ENCODE data around the gene TMSB10.
"Not testable (repeated sequence)": the region's sequence is repeated elsewhere in the genome, so short reads cannot be mapped to it uniquely, and the experiment has no call there.

TMSB10 gene

DNA sequence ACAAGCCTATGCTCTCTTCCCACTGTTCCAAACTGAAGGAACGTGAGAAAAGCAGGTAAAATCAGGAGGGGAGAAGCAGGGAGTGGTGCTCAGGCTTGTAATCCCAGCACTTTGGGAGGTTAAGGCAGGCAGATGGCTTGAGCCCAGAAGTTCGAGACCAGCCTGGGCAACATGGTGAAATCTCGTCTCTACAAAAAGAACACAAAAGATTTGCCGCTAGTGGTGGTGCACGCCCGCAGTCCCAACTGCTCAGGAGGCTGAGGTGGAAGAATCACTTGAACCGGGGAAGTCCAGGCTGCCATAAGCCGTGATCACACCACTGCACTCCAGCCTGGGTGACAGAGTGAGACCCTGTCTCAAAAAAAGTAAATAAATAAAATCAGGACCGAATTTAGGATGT is 1.3 kb upstream of the TMSB10 start:
- DNase-seq (ENCODE audit: low read depth) = no peak

DNA sequence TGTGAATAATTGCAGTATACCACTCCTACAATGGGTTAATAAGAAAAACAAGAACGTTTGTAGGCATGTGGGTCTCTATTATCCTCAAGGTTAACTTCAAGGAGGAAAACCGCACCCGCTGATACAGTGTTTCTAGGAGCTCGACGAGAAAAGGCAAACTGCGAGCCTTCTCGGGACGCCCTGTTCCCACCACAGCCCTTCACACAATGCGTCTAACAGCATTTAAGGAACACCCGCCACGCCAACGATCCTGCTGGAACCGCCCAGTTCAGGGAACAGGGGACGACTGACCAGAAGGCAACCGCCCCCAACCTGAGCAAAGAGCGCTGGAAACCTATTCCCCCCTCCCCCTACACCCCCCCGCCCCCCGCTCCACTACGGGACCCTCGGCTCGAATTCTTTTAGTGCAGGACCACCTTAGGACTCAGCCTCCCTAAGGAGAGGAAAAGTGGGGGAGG is 710 bp upstream of the TMSB10 start:
- DNase-seq (ENCODE audit: low read depth) = peak; percentile 75

DNA sequence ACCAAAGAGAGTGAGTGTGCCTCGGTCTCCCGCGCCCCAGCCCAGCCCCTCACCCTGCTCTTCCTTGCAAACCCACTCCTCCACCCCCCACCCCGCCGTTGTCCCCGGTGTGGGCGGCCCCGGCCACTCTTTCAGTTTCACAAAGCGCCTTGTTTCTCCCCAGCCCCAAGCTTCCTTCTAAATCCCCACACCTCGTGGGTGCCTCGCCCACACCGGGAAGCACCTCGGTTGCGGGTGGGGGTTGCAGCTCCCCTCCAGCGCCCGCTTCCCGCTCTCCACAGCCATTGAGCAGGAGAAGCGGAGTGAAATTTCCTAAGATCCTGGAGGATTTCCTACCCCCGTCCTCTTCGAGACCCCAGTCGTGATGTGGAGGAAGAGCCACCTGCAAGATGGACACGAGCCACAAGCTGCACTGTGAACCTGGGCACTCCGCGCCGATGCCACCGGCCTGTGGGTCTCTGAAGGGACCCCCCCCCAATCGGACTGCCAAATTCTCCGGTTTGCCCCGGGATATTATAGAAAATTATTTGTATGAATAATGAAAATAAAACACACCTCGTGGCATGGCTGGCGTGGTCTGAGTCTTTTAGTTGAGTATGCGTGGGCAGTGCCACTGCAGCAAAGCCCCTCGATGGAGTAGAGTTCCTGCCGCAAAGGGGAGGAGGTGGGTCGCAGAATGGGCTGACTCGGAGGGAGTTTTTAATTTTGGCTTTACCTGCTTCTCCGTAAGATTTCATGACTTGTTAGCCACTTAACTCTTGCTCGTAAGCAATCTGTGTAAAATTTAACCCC is 848 bp downstream of the TMSB10 start:
- DNase-seq (ENCODE audit: low read depth) = peak; percentile 34

DNA sequence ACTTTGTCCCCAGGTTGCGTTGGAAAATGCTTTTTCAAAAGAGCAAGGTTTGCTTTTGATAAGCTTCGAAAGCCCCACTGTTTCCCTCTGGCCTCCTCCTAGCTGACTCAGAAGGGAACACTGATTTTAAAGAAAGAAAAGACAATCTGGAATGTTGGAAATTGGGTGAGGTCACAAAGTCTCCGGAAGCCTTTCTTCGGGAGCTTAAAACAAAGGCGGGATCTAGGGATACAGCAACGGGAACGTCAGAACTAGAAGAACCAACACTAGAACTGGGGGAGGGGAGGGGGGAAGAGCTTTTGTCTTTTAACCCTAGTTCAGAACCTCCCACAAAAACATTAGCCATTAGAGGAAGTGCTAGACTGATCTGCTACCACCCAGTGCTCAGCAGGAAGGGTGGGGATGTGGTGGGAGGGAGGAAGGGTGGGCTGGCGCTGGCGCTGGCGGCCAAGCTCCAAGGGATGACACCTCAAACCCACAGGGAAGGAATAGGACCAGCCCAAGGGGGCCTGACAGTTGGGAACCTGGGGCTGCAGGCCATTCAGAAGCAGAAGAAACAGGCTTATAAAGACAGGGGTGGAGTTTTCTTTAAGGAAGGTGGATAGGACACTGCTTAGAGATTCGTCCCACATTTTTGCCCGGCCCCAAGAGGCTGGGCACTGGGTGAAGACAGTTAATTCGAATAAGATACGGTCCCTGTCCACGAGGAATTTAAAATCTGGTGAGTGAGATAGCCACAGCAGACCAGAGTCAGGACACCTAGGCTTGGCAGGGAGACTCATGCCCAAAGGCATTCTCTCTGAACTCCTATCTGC is 1.7 kb downstream of the TMSB10 start:
- DNase-seq (ENCODE audit: low read depth) = peak; percentile 96

DNA sequence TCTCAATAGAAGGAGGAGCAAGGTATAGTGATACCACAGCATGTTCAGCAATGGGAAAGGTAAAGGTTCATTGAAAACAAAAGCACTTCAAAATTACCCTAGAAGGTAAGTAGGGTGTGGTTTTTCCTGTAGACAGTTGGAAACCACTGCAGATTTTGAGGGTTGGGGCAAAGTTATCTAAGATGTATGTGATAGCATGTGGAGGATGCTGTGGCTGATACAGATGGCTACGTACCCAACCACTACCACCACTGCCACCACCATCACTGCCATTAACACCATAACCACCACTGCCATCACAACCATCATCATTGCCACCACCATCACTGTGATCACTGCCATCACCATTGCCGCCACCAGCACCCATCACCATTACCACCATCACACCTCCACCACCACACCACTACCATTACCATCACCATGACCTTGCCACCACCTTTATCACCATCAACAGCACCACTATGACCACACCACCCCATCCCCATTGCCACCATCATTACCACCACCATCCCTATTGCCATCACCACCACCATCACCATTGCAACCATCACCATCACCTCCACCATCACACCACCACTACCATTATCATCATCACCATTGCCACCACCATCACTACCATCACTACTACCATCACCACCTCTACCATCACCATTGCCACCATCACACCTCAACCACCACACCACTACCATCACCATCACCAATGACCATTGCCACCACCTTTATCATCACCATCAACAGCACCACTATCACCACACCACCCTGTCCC is 3.7 kb downstream of the TMSB10 start:
- DNase-seq (ENCODE audit: low read depth) = no peak

DNA sequence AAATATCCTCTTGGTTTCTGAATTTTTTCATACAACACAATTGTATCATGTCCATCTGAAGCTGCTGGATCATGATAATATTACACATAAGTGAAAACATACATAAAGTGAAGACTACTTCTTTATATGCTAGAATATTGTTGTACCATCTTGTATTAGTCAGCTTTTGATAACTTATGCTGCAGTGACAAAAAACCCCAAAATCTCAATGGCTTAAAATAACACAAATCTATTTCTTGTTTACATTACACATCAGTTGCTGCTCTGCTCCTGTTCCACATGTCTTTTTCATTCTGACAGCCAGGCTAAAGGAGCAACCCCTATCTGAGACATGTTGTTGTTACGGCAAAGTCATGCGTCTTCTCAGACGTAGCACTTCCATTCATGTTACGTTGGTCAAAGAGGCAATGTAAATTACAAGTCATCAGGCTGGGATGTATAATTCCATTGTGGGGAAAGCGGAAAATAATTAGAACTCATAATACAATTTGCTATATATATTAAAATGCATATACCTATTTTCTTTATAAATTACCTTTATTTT is 5.8 kb downstream of the TMSB10 start:
- no peak for DNase-seq (ENCODE audit: low read depth)

DNA sequence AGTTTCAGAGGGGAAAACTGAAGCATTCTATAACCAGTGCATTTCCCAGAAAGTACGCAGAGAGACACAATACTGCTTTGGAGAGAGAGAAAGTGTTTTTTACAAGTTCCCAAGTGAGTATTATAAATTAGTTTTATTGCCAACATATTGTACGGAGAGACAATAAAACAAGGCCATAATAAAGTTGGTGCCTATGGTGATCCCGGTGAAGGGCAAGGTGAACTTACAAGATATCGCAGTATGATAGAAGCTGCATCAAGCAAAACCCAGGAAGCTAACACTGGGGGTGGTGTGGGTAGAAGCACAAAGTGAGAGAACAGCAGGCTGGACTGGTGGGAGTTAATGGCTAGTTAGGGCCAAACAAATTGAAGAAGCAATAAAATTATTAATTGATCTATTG is 7.5 kb downstream of the TMSB10 start:
- DNase-seq (ENCODE audit: low read depth) = no peak

DNA sequence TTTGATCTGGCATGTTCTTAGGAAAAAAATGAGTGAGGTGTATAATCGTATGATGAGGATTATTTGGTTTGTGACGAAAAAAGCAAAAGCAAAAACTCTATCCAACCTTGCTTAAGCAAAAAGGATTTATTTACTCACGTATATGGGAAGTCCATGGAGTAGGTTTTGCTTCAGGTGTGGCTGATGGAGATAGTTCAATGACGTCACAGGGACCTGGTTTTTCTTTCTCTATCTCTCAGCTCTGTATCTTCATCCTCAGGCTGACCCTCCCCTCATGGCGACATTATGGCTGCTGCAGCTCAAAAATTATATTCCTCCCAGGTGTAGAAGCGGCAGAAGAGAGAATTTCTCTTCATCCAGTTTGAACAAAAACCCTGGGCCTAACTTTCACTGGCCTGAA is 8.9 kb downstream of the TMSB10 start:
- no peak for DNase-seq (ENCODE audit: low read depth)

DNA sequence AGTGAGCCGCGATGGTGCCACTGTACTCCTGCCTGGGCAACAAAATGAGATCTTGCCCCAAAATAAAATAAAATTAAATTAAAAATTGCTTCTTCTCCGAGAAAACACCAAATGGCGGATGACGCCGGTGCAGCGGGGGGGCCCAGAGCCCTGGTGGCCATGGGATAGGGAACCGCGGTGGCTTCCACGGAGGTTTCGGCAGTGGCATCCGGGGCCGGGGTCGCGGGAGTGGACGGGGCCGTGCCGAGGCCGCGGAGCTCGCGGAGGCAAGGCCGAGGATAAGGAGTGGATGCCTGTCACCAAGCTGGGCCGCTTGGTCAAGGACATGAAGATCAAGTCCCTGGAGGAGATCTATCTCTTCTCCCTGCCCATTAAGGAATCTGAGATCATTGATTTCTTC is 10.2 kb downstream of the TMSB10 start:
- DNase-seq (ENCODE audit: low read depth) = not testable (repeated sequence)

DNA sequence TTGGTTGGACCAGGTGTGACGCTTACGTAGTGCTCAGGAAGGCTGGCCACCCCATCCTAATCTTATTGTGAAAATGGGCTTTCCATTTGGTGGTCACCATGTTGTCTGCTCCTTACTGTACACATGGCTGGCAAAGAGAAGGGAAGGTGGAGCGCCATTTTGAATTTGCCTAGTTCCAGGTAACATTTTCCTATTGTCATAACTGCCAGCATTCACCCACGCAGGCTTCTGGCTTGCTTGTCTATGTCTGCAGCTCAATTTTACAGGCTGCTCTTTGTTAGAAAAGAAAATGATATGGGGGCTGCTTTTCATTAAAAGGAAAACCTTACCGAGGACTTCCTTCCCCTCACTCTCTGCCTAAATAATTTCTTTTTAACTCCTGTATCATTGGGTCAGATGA is 12.4 kb downstream of the TMSB10 start:
- not testable (repeated sequence) for DNase-seq (ENCODE audit: low read depth)

DNA sequence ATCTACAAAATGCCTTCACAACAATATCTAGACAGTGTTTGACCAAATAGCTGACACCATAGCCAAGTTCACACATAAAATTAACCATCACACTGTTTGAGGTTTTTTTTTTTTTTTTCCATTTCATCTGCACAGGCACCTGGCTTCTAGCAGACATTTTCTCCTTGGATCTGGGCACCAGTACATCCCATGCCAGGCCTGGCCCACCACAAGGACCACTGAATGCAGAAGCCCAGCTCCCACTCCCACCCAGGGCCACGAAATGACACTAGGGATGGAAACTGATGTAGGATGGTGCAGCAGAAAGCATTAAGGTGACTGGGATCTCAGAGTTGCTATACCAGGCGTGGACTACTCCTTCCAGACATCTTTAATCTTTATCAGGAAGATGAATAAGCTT is 13.0 kb downstream of the TMSB10 start:
- DNase-seq (ENCODE audit: low read depth) = no peak

DNA sequence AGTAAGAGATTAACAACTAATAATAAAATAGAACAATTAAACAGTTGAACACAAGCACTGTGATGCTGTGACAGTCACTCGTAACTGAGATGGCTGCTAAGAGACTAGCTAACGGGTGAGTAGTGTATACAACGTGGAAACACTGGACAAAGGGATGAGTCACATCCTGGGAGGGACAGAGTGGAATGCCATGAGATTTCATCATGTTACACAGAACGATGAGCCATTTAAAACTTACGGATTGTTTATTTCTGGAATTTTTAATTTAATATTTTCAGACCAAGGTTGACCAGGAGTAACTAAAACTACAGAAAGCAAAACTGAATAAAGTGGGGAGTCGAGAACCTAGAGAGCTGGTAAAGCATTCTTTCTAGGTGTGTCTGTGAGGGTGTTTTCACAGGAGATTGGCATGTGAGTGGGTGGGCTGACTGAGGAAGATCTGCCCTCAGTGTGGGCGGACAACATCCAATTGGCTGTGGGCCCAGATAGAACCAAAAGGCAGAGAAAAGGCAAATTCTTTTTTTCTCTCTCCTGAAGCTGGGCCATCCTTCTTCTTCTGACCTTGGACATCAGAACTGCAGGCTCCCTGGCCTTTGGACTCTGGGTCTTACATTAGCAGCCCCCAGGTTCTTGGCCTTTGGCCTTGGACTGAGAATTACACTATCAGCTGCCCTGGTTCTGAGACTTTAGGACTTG is 14.6 kb downstream of the TMSB10 start:
- peak; percentile 98 for DNase-seq (ENCODE audit: low read depth)

DNA sequence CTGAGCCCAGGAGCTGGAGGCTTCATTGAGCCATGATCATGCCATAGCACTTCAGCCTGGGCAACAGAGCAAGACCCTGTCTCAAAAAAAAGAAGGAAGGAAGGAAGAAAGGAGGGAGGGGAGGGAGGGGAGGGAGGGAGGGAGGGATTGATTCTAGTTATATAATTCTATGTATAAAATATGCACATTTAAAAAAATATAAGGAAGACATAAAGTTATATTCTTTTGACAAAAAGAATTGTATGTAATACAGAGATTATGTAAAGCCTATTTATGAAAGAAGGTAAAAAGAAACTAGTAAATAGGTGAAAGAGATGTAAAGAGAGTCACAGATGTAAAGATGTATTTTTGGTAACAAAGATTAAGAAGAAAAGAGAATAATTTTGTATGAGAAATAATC is 17.6 kb downstream of the TMSB10 start:
- no peak for DNase-seq (ENCODE audit: low read depth)

DNA sequence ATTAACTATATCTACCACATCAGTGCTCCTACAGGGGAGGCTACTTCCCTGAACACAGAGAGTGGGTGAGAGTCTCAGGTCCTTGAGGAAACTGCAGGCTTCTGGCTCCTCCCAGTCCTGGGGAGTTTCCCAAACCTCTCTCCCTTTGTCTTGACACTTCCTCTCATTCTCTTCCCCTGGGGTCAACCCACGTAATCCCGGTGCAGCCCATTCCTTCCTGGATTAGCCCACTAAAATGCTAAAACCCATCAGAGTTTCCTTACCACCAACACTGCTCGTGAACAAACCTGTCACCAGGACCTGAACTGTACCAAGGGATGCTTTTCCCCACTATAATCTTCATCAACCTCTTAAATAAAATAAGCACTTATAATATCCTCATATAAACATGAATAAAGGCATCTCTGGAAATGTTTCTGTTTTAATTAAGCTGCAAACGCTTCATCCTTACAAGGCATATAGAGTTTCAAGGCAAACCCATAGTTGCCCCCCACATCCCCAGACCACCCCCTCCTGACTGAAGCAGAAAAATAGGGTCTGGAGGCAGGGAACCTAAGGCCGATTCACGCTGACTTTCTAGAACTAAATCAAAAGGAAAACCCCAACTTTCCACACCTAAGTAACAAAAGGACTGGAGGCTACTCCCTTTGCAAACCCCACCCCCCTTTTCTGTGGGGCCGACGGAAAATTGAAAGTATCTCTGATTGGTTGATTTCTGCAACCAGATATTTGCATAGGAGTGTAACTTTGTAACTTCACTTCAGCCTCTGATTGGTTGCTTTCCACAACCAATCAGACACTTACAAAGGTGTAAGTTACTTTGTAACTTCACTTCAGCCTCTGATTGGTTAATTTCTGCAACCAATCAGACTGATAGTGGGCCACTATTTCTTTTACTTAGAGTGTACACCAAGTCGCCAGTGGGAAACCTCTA is 19.0 kb downstream of the TMSB10 start:
- DNase-seq (ENCODE audit: low read depth) = peak; percentile 46

DNA sequence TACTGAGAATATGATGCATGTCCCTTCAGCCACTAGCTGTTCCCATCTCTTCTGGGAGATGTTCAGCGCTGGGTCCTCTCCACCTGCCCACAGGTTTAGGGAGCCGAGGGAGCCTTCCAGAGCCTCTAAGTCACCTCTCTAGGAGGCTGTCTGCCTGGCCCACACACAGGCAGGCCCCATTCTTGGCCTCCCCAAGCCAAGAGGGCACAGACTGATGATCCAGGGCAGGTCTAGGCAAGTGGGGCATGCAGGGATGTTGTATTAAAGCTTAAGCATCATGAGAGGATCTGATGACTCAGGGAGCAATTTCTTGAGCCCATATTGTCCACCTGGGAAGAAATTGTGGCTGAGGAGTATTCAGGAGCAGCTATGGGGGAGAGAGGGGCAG is 19.9 kb downstream of the TMSB10 start:
- no peak for DNase-seq (ENCODE audit: low read depth)

DNA sequence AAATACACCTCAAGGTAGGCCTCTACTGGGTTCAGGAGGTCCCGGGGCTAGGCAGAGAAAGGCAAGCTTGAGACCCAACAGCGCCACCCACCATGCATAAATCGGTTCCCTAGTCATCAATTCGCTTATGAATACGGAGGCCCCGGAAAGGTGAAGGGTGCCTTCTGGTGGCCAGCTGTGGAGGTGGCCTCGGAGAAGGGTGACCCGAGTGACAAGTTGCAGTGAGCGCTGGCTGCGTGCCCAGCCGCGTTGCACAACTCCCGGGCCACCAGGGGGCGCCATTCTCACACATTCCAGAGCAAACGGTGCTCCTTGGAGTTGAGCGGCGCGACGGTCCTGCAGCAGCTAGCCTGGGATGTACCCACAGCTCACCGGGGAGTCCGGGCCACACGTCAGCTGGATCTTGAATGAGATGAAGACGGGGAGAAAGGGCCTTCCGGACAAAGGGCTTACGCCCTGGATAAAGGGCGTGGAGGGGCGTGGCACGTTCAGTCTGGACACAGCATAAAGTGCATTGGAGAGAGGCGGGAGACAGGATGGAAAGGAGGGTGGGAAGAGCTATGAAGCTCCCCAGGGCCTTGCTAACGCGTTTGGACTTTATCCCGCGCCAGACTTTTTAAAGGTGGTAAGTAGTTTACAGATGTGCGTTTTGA is 20.4 kb downstream of the TMSB10 start:
- peak; percentile 93 for DNase-seq (ENCODE audit: low read depth)

DNA sequence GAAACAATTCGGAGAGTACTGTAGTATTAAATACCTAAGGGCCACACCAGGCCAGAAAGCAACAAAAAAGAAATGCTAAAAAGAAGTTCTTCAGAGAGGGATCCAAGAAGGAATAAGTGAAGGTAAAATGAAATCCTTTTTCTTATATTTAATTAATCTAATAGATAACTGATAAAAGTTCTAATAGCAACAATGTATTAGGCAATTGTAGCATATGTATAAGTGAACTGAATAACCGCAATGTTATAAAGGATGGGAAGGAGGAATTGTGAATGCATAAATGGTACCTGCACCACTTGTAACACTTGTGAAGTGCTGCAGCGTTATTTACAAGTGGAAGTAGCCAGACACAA is 21.8 kb downstream of the TMSB10 start:
- DNase-seq (ENCODE audit: low read depth) = no peak

DNA sequence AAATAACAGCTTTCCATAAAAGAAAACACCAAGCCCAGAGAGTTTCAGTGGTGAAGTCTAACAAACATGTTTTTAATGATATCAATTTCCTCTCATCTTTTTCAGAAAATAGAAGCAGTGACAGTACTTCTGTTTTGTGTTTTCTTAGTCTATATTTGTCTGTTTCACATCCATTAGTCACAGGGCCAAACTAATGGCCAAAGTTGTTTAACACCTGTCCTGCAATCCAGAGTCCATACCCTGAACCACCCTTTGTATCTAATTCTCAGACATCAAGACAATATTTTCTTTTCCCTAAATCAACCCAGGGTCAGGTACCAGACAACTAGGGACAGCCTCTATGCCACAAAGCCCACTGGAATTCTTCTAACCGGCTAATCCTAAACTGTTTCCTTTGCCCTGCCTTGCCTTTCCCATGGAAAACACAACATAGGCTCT is 25.9 kb downstream of the TMSB10 start:
- no peak for DNase-seq (ENCODE audit: low read depth)

DNA sequence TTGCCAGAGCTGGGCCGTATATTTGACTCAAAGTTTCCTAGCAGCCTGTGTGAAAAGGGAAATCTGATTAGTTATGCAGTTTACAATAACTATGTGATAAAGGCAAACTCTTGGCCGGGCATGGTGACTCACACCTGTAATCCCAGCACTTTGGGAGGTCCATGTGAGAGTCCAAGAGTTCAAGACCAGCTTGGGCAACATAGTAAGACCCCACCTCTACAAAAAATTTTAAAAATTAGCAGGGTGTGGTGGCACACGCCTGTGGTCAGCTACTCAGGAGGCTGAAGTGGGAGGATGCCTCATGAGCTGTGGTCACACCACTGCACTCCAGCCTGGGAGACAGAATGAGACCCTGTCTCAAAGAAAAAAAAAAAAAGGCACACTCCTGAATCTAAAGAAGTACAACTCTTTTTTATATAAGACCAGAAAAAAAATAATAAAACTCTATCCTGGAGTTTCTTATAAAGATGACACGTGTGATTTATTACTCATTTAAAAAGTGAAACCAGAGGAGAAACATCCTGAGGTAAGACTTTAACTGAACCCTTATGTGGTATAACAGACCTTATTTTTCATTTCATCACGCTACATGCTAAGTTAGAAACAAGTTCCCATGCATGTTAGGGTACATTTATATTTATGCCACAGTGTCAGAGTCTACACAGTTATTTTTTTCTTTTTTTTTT is 32.9 kb downstream of the TMSB10 start:
- peak; percentile 50 for DNase-seq (ENCODE audit: low read depth)
